Measurements from ENCODE around the gene DDX43. TPM values are rescaled to one million over a fixed set of nuclear protein-coding genes. Genes with fewer than 3 reads are reported as not detected.

DDX43 gene
- total RNA-seq, 1 donor from 2014 or later: 2.5 TPM

DNA sequence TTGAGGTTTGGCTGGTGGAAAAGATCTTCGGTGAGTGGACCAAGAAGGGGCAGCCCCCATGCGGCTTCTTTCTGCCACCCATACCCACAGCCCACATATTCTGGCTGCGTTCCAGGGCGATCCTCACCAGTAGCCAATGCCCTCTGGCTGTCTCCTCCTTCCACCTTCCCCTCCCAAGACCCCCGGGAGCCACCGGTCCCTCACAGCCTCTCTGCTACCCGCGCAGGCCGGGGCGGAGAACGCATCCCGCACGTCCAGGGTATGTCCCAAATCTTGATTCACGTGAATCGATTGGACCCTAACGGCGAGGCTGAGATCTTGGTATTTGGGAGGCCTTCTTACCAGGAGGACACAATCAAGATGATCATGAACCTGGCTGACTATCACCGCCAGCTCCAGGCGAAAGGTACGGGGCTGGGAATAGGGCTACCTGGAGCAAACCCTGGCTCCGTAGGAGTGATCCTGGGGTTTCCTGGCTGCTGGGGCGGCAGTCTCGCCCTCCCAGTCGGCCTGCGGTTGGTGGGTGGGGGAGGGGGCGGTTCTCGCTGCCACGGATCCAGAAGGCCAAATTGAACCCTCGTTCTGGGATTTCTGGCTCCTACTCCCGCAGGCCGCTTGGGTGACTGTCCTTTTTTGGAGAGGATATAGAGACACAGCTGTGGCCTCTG lies 31.6 kb upstream of the DDX43 start:
- Histone ChIP-seq H3K27me3 (no peaks in the 10 kb centered on the region), H3K4me1 (no peaks in the 10 kb centered on the region), H3K9me3 (no peaks in the 10 kb centered on the region), H3K4me3 (no peak overlapping the region), H3K27ac (no peak overlapping the region), H3K36me3 (no peaks in the 10 kb centered on the region)
- no peak for TF ChIP-seq CTCF (IDR thresholded peaks at IDR 0.05)
- DNase-seq: no peak
- intact Hi-C loops (cut with DNase I): no loop called here
- ATAC-seq: no peak

- no peak overlapping the region for H3K27ac ChIP-seq
- DNase-seq: no peak
- TF ChIP-seq CTCF (IDR thresholded peaks at IDR 0.05): no peak
- H3K4me1 ChIP-seq: no peaks in the 10 kb centered on the region
- H3K9me3 ChIP-seq: no peaks in the 10 kb centered on the region
- intact Hi-C loops (cut with DNase I): no loop called here
- H3K4me3 ChIP-seq: no peak overlapping the region
- no peak for ATAC-seq
- H3K36me3 ChIP-seq: no peaks in the 10 kb centered on the region
- no peaks in the 10 kb centered on the region for H3K27me3 ChIP-seq
Measured at GRCh38 chr6:73363537-73363875, 31.1 kb upstream of the DDX43 start.

- no peak for TF ChIP-seq CTCF (IDR thresholded peaks at IDR 0.05)
- Histone ChIP-seq H3K4me3 (no peak overlapping the region), H3K27me3 (no peaks in the 10 kb centered on the region), H3K36me3 (no peaks in the 10 kb centered on the region), H3K27ac (no peak overlapping the region), H3K9me3 (no peaks in the 10 kb centered on the region), H3K4me1 (no peaks in the 10 kb centered on the region)
- ATAC-seq: no peak
- no peak for DNase-seq
- intact Hi-C loops (cut with DNase I): no loop called here
Measured at GRCh38 chr6:73364121-73364520, 30.5 kb upstream of the DDX43 start.

GRCh38 chr6:73364549-73364948 lies 30.1 kb upstream of the DDX43 start:
- no peaks in the 10 kb centered on the region for H3K9me3 ChIP-seq
- TF ChIP-seq CTCF (IDR thresholded peaks at IDR 0.05): no peak
- intact Hi-C loops (cut with DNase I): no loop called here
- H3K4me3 ChIP-seq: no peak overlapping the region
- no peak for ATAC-seq
- no peaks in the 10 kb centered on the region for H3K4me1 ChIP-seq
- H3K36me3 ChIP-seq: no peaks in the 10 kb centered on the region
- no peaks in the 10 kb centered on the region for H3K27me3 ChIP-seq
- H3K27ac ChIP-seq: no peak overlapping the region
- no peak for DNase-seq

- Histone ChIP-seq H3K4me1 (no peaks in the 10 kb centered on the region), H3K36me3 (no peaks in the 10 kb centered on the region), H3K9me3 (peaks cover 7% of the 10 kb centered on the region), H3K27me3 (no peaks in the 10 kb centered on the region), H3K27ac (no peak overlapping the region), H3K4me3 (no peak overlapping the region)
- DNase-seq: no peak
- TF ChIP-seq CTCF (IDR thresholded peaks at IDR 0.05): no peak
- no peak for ATAC-seq
- intact Hi-C loops (cut with DNase I): no loop called here
Measured at GRCh38 chr6:73367761-73368355, 26.8 kb upstream of the DDX43 start.
